ENCODE data around the gene FBRS.

The FBRS gene

GRCh38 chr16:30654856-30655255 is 3.4 kb upstream of the FBRS start:
- Mint-ChIP-seq H3K36me3 (ENCODE audit: low read depth) (peaks cover 32% of the 10 kb centered on the region), H3K4me1 (ENCODE audit: low read depth) (peaks cover 37% of the 10 kb centered on the region), H3K27ac (no peak overlapping the region), H3K9me3 (no peaks in the 10 kb centered on the region), H3K27me3 (ENCODE audit: low read depth) (no peaks in the 10 kb centered on the region), H3K4me3 (no peak overlapping the region)

- H3K9me3 Mint-ChIP-seq, result no peaks in the 10 kb centered on the region
- peak overlapping the region; percentile 48 for H3K4me3 Mint-ChIP-seq
- H3K4me1 Mint-ChIP-seq (ENCODE audit: low read depth), result peaks cover 36% of the 10 kb centered on the region
- peaks cover 35% of the 10 kb centered on the region for H3K36me3 Mint-ChIP-seq (ENCODE audit: low read depth)
- H3K27me3 Mint-ChIP-seq (ENCODE audit: low read depth), result no peaks in the 10 kb centered on the region
- H3K27ac Mint-ChIP-seq, result no peak overlapping the region
Observed at GRCh38 chr16:30655815-30656347, 2.4 kb upstream of the FBRS start.

- Mint-ChIP-seq H3K27ac (no peak overlapping the region), H3K4me3 (peak overlapping the region; percentile 48), H3K36me3 (ENCODE audit: low read depth) (peaks cover 38% of the 10 kb centered on the region), H3K4me1 (ENCODE audit: low read depth) (peaks cover 39% of the 10 kb centered on the region), H3K27me3 (ENCODE audit: low read depth) (no peaks in the 10 kb centered on the region), H3K9me3 (no peaks in the 10 kb centered on the region)
Observed at GRCh38 chr16:30656388-30656787, 1.8 kb upstream of the FBRS start.

GRCh38 chr16:30656974-30657865 is 1.0 kb upstream of the FBRS start:
- Mint-ChIP-seq H3K36me3 (ENCODE audit: low read depth) (peaks cover 45% of the 10 kb centered on the region), H3K4me3 (peak overlapping the region; percentile 76), H3K27ac (peak overlapping the region; percentile 84), H3K27me3 (ENCODE audit: low read depth) (no peaks in the 10 kb centered on the region), H3K4me1 (ENCODE audit: low read depth) (peaks cover 41% of the 10 kb centered on the region), H3K9me3 (no peaks in the 10 kb centered on the region)

- Mint-ChIP-seq H3K9me3 (no peaks in the 10 kb centered on the region), H3K27me3 (ENCODE audit: low read depth) (no peaks in the 10 kb centered on the region), H3K4me1 (ENCODE audit: low read depth) (peaks cover 42% of the 10 kb centered on the region), H3K4me3 (peak overlapping the region; percentile 99), H3K36me3 (ENCODE audit: low read depth) (peaks cover 46% of the 10 kb centered on the region), H3K27ac (peak overlapping the region; percentile 100)
Observed at GRCh38 chr16:30658731-30659506, 688 bp downstream of the FBRS start.

GRCh38 chr16:30659507-30660423 is 1.5 kb downstream of the FBRS start:
- H3K36me3 Mint-ChIP-seq (ENCODE audit: low read depth), result peaks cover 40% of the 10 kb centered on the region

GRCh38 chr16:30660424-30661261 is 2.4 kb downstream of the FBRS start:
- H3K4me1 Mint-ChIP-seq (ENCODE audit: low read depth), result peaks cover 39% of the 10 kb centered on the region
- H3K27ac Mint-ChIP-seq, result peak overlapping the region; percentile 85
- H3K9me3 Mint-ChIP-seq, result no peaks in the 10 kb centered on the region
- peaks cover 42% of the 10 kb centered on the region for H3K36me3 Mint-ChIP-seq (ENCODE audit: low read depth)
- no peaks in the 10 kb centered on the region for H3K27me3 Mint-ChIP-seq (ENCODE audit: low read depth)
- peak overlapping the region; percentile 86 for H3K4me3 Mint-ChIP-seq

More at GRCh38 chr16:30659507-30660423, 1.5 kb downstream of the FBRS start:
- H3K27ac Mint-ChIP-seq, result peak overlapping the region; percentile 83
- peak overlapping the region; percentile 86 for H3K4me3 Mint-ChIP-seq
- no peaks in the 10 kb centered on the region for H3K27me3 Mint-ChIP-seq (ENCODE audit: low read depth)
- peaks cover 41% of the 10 kb centered on the region for H3K4me1 Mint-ChIP-seq (ENCODE audit: low read depth)
- no peaks in the 10 kb centered on the region for H3K9me3 Mint-ChIP-seq

- H3K36me3 Mint-ChIP-seq (ENCODE audit: low read depth), result peaks cover 52% of the 10 kb centered on the region
- H3K4me3 Mint-ChIP-seq, result peak overlapping the region; percentile 86
- no peaks in the 10 kb centered on the region for H3K27me3 Mint-ChIP-seq (ENCODE audit: low read depth)
Observed at GRCh38 chr16:30662449-30662848, 4.2 kb downstream of the FBRS start.

GRCh38 chr16:30663038-30663437 is 4.8 kb downstream of the FBRS start:
- peaks cover 29% of the 10 kb centered on the region for H3K4me1 Mint-ChIP-seq (ENCODE audit: low read depth)
- peaks cover 58% of the 10 kb centered on the region for H3K36me3 Mint-ChIP-seq (ENCODE audit: low read depth)
- peak overlapping the region; percentile 40 for H3K4me3 Mint-ChIP-seq
- no peaks in the 10 kb centered on the region for H3K27me3 Mint-ChIP-seq (ENCODE audit: low read depth)
- peak overlapping the region; percentile 45 for H3K27ac Mint-ChIP-seq
- no peaks in the 10 kb centered on the region for H3K9me3 Mint-ChIP-seq

More at GRCh38 chr16:30662449-30662848, 4.2 kb downstream of the FBRS start:
- Mint-ChIP-seq H3K4me1 (ENCODE audit: low read depth) (peaks cover 27% of the 10 kb centered on the region), H3K27ac (no peak overlapping the region), H3K9me3 (no peaks in the 10 kb centered on the region)

- Mint-ChIP-seq H3K4me1 (ENCODE audit: low read depth) (peaks cover 32% of the 10 kb centered on the region), H3K36me3 (ENCODE audit: low read depth) (peaks cover 59% of the 10 kb centered on the region), H3K4me3 (peak overlapping the region; percentile 17), H3K9me3 (no peaks in the 10 kb centered on the region), H3K27me3 (ENCODE audit: low read depth) (no peaks in the 10 kb centered on the region), H3K27ac (no peak overlapping the region)
Observed at GRCh38 chr16:30663820-30664219, 5.6 kb downstream of the FBRS start.

- Mint-ChIP-seq H3K4me3 (no peak overlapping the region), H3K27me3 (ENCODE audit: low read depth) (no peaks in the 10 kb centered on the region), H3K36me3 (ENCODE audit: low read depth) (peaks cover 58% of the 10 kb centered on the region), H3K9me3 (no peaks in the 10 kb centered on the region), H3K27ac (no peak overlapping the region), H3K4me1 (ENCODE audit: low read depth) (peaks cover 32% of the 10 kb centered on the region)
Observed at GRCh38 chr16:30664616-30665109, 6.4 kb downstream of the FBRS start.

- Mint-ChIP-seq H3K9me3 (no peaks in the 10 kb centered on the region), H3K36me3 (ENCODE audit: low read depth) (peaks cover 59% of the 10 kb centered on the region)
Observed at GRCh38 chr16:30665155-30665829, 7.1 kb downstream of the FBRS start.

GRCh38 chr16:30665830-30666190 is 7.6 kb downstream of the FBRS start:
- Mint-ChIP-seq H3K4me1 (ENCODE audit: low read depth) (peaks cover 28% of the 10 kb centered on the region), H3K27ac (no peak overlapping the region), H3K36me3 (ENCODE audit: low read depth) (peaks cover 58% of the 10 kb centered on the region), H3K9me3 (no peaks in the 10 kb centered on the region), H3K4me3 (no peak overlapping the region), H3K27me3 (ENCODE audit: low read depth) (no peaks in the 10 kb centered on the region)

More at GRCh38 chr16:30665155-30665829, 7.1 kb downstream of the FBRS start:
- H3K27me3 Mint-ChIP-seq (ENCODE audit: low read depth), result no peaks in the 10 kb centered on the region
- H3K4me3 Mint-ChIP-seq, result no peak overlapping the region
- peaks cover 32% of the 10 kb centered on the region for H3K4me1 Mint-ChIP-seq (ENCODE audit: low read depth)
- no peak overlapping the region for H3K27ac Mint-ChIP-seq
